Neural crest cell (in vitro differentiated cells): ENCODE measurements around the gene COL26A1. TPM values are rescaled to one million over a fixed set of nuclear protein-coding genes. Genes with fewer than 3 reads are reported as not detected.
A peak's percentile ranks its signal among the peaks of the same experiment; 100 is the strongest.

Experiments used
- DNase-seq: peaks from one replicate; pipeline ENCODE4 v3.0.0; 2021; ENCODE audit warnings: low read depth, mixed read lengths, low spot score
- H3K27ac Mint-ChIP-seq: one replicate; pipeline ENCODE4 v1.8.0; 2021; ENCODE audit warnings: mild to moderate bottlenecking, mixed read lengths; ENCODE audit not compliant: unreplicated experiment
- H3K27me3 Mint-ChIP-seq: 2 replicates; pipeline ENCODE4 v1.8.0; 2021; ENCODE audit warnings: low read depth, mild to moderate bottlenecking, mixed read lengths
- H3K36me3 Mint-ChIP-seq: 2 replicates; pipeline ENCODE4 v1.8.0; 2021; ENCODE audit warnings: low read depth, mild to moderate bottlenecking, mixed read lengths
- H3K4me1 Mint-ChIP-seq: 2 replicates; pipeline ENCODE4 v1.8.0; 2021; ENCODE audit warnings: mixed read lengths
- H3K4me3 Mint-ChIP-seq: one replicate; pipeline ENCODE4 v1.8.0; 2021; ENCODE audit warnings: mild to moderate bottlenecking, mixed read lengths
- H3K9me3 Mint-ChIP-seq: 2 replicates; pipeline ENCODE4 v1.8.0; 2021; ENCODE audit warnings: mixed read lengths
- total RNA-seq: library from RNA; stranded (reverse); gene quantifications from 2 replicates; pipeline ENCODE4 v1.2.1, GENCODE V29; 2021
- TF ChIP-seq, protein P1 (sequence below): fragments of 200-600 bp; sonication (generic); conservative IDR thresholded peaks from 2 replicates; pipeline ENCODE4 v1.5.0; 2021; ENCODE audit warnings: antibody characterized with exemption, mild to moderate bottlenecking

The COL26A1 gene
- total RNA-seq, 1 donor from 2014 or later: 38.3 TPM

DNA sequence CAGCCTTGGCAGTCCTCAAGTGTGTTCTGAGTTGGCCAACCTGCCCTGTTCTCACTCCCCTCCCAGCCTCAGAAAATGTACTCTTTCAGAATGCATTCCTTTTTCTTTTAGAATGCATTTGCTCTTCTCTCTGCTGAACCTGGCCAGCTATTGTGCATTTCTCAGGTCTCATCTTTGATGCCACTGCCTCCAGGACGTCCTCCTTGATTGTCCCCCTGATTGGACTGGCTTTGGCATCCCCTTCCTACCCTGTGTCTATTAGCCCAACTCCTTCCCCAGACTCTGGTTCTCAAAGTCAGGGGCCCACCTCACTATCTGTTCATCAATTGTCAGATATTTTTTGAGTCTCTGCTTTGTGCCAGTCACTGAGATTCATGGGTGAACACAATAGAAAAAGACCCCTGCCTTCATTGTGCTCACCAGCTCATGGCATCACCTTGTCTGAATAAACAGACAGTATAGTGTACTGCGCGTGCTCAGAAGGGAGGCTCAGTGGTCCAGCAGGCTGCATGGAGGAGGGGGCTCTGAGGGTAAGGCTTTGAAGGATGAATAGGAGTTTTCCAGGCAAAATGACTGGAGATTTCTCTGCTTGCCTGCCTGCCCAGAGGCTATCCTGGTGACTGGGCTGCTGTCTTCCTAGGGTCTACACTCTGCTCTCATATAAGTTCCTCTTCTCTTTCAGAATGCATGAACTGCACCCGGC lies 169.9 kb downstream of the COL26A1 start:
- no peak for DNase-seq
- no peaks in the 10 kb centered on the region for H3K36me3 Mint-ChIP-seq
- TF ChIP-seq, protein P1, sequence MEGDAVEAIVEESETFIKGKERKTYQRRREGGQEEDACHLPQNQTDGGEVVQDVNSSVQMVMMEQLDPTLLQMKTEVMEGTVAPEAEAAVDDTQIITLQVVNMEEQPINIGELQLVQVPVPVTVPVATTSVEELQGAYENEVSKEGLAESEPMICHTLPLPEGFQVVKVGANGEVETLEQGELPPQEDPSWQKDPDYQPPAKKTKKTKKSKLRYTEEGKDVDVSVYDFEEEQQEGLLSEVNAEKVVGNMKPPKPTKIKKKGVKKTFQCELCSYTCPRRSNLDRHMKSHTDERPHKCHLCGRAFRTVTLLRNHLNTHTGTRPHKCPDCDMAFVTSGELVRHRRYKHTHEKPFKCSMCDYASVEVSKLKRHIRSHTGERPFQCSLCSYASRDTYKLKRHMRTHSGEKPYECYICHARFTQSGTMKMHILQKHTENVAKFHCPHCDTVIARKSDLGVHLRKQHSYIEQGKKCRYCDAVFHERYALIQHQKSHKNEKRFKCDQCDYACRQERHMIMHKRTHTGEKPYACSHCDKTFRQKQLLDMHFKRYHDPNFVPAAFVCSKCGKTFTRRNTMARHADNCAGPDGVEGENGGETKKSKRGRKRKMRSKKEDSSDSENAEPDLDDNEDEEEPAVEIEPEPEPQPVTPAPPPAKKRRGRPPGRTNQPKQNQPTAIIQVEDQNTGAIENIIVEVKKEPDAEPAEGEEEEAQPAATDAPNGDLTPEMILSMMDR: no peak
- H3K4me1 Mint-ChIP-seq: peaks cover 25% of the 10 kb centered on the region
- H3K27me3 Mint-ChIP-seq: no peaks in the 10 kb centered on the region
- no peak overlapping the region for H3K27ac Mint-ChIP-seq
- no peaks in the 10 kb centered on the region for H3K9me3 Mint-ChIP-seq
- H3K4me3 Mint-ChIP-seq: no peak overlapping the region

DNA sequence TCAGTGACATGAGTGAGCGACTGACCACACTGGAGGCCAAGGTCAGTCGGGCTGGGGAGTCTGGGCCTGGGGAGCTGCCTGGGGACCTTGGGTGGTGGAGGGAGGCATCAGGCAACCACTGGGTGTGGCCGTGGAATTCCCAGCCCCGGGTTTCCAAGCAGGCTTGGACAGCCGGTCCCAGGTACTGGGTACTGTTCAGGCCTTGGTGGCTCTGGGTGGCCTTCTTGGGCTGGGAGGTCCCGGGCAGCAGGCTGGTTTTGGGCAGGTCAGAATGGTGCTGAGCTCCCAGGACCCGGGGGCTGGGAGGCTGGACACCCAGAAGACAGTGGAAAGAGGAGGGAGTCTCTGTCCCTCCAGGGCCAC lies 170.4 kb downstream of the COL26A1 start:
- Mint-ChIP-seq H3K9me3 (no peaks in the 10 kb centered on the region), H3K27ac (peak overlapping the region; percentile 43), H3K36me3 (no peaks in the 10 kb centered on the region), H3K4me3 (no peak overlapping the region), H3K4me1 (peaks cover 25% of the 10 kb centered on the region), H3K27me3 (no peaks in the 10 kb centered on the region)
- TF ChIP-seq, protein P1: no peak
- no peak for DNase-seq

DNA sequence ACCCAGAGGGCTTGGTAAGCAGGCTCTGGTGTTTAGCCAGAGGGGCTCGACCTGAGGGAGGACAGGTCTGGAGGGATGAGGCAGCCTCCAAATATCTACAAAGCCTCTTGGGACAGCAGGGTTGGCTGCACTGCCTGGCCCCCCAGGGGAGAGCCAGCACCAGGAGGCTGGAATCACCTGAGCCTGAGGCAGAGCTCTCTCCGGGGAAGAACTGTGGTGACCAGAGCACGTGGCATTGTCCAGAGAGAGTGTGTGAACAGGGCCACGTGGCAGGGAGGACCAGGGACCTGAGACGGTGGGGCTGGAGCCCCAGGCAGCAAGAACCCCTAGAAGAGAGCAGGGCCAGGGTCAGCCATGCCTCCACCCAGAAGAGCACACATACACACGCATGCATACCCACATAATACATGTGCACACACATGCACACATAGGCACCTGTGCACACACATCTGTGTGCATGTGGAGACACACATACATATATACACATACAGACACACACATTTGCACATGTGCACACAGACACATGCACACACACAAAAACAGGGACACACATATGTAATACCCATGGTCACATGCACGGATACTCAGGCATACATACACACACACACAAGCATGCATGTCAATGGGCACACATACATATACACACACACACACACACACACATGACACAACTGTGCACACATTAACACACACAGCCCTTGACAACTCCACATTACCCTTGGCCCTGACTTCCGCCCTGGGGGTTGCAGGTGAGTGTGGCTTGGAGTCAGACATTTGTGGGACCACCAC lies 171.5 kb downstream of the COL26A1 start:
- no peaks in the 10 kb centered on the region for H3K36me3 Mint-ChIP-seq
- no peaks in the 10 kb centered on the region for H3K27me3 Mint-ChIP-seq
- no peak overlapping the region for H3K4me3 Mint-ChIP-seq
- TF ChIP-seq, protein P1: no peak
- no peak overlapping the region for H3K27ac Mint-ChIP-seq
- peaks cover 30% of the 10 kb centered on the region for H3K4me1 Mint-ChIP-seq
- H3K9me3 Mint-ChIP-seq: no peaks in the 10 kb centered on the region
- DNase-seq: no peak

DNA sequence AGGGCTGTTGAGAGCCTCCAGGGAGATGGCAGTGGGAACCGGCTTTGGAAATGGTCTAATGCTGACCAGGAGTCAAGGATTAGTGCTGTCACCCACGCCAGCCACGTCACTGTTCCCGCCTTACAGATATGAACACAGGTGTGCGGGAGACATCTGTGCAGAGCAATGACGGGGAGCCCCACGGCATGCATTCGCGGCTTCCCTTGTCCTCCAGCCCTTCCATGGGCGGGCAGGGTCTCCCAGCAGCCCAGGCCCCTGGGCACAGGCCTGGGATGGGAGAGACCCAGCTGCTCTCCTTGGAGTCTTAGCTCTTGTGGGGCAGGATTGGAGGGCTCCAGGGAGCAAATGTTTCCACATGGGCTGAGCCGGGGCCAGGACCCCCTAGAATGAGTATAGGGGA lies 172.2 kb downstream of the COL26A1 start:
- H3K27me3 Mint-ChIP-seq: no peaks in the 10 kb centered on the region
- H3K4me1 Mint-ChIP-seq: peaks cover 32% of the 10 kb centered on the region
- H3K4me3 Mint-ChIP-seq: no peak overlapping the region
- no peaks in the 10 kb centered on the region for H3K36me3 Mint-ChIP-seq
- H3K27ac Mint-ChIP-seq: no peak overlapping the region
- TF ChIP-seq, protein P1: no peak
- H3K9me3 Mint-ChIP-seq: no peaks in the 10 kb centered on the region
- DNase-seq: no peak

DNA sequence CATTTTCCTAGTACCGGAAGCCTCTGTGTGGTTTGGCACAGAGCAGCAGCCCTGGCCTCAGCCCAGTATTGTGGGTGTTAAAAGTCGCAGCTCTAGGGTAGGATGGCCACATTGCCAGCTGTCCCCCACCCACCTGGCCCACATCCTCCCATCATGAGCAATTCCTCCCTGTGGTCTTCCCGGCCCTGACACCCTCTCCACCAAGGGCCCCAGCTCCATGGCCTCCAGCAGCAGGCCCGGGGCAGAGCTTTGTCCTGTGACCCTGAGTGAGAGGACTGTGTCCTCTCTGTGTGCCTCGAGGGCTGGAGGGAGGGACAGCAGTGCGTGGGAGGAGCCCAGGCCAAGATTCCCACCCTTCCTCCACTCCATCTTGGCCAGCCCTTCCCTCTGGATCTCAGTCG lies 172.7 kb downstream of the COL26A1 start:
- no peaks in the 10 kb centered on the region for H3K27me3 Mint-ChIP-seq
- no peak overlapping the region for H3K27ac Mint-ChIP-seq
- H3K4me1 Mint-ChIP-seq: peaks cover 32% of the 10 kb centered on the region
- H3K9me3 Mint-ChIP-seq: no peaks in the 10 kb centered on the region
- TF ChIP-seq, protein P1: no peak
- no peak for DNase-seq
- no peaks in the 10 kb centered on the region for H3K36me3 Mint-ChIP-seq
- no peak overlapping the region for H3K4me3 Mint-ChIP-seq
